WTC11 (cell line): ENCODE measurements around the gene TNK1.

Experiments
- CTCF ChIP-seq: fragments of 200-600 bp; IDR thresholded peaks from 2 replicates; pipeline ENCODE4 v1.8.0; 2022; ENCODE audit warnings: antibody characterized with exemption
- KAT7 ChIP-seq: sonication (generic); formaldehyde crosslinking; IDR thresholded peaks from 2 replicates; pipeline ENCODE4 v1.8.1; 2023; ENCODE audit warnings: missing genetic modification reagents, mild to moderate bottlenecking, borderline replicate concordance
- RELA ChIP-seq: sonication (generic); formaldehyde crosslinking; IDR thresholded peaks from 2 replicates; pipeline ENCODE4 v1.8.1; 2022; ENCODE audit warnings: missing genetic modification reagents, mild to moderate bottlenecking, borderline replicate concordance
- TCF7 ChIP-seq: sonication (generic); formaldehyde crosslinking; IDR thresholded peaks from 2 replicates; pipeline ENCODE4 v1.8.0; 2022; ENCODE audit warnings: mild to moderate bottlenecking, low read depth, missing genetic modification reagents, moderate library complexity
- USF2 ChIP-seq: sonication (generic); formaldehyde crosslinking; IDR thresholded peaks from 2 replicates; pipeline ENCODE4 v1.8.1; 2023; ENCODE audit warnings: mild to moderate bottlenecking, missing genetic modification reagents, moderate library complexity
- TF ChIP-seq, protein P1 (sequence below): sonication (generic); formaldehyde crosslinking; IDR thresholded peaks from 2 replicates; pipeline ENCODE4 v1.8.1; 2022; ENCODE audit warnings: low read depth, missing genetic modification reagents, borderline replicate concordance
- TF ChIP-seq, protein P2 (sequence below): sonication (generic); formaldehyde crosslinking; conservative IDR thresholded peaks from 2 replicates; pipeline ENCODE4 v1.8.1; 2022; ENCODE audit warnings: mild to moderate bottlenecking, missing genetic modification reagents

DNA sequence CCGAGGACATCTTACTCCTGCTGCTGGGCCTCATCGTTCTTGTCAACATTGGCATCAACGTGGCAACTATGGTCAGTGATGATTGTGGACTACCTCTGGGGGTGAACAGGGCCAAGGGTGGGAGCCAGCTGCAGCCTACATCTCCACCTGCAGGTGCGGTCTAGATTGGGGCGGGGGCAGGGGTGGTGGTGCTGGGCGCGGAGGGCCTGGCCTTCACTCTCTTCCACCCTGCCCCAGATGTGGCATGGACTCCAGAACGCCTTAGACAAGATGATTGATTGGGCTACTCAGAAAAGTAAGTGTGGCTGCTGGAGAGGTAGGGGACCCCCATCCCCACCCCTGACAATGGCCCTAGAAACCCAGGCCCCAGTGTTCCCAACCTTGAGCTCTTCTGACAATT, 44.9 kb downstream of the TNK1 start:
- TF ChIP-seq CTCF: no peak
- no peak for TF ChIP-seq KAT7
- TF ChIP-seq, protein P1, sequence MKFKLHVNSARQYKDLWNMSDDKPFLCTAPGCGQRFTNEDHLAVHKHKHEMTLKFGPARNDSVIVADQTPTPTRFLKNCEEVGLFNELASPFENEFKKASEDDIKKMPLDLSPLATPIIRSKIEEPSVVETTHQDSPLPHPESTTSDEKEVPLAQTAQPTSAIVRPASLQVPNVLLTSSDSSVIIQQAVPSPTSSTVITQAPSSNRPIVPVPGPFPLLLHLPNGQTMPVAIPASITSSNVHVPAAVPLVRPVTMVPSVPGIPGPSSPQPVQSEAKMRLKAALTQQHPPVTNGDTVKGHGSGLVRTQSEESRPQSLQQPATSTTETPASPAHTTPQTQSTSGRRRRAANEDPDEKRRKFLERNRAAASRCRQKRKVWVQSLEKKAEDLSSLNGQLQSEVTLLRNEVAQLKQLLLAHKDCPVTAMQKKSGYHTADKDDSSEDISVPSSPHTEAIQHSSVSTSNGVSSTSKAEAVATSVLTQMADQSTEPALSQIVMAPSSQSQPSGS (CRISPR knock-in tag): no peak
- TF ChIP-seq TCF7 (CRISPR knock-in tag): no peak
- no peak for TF ChIP-seq RELA
- TF ChIP-seq, protein P2, sequence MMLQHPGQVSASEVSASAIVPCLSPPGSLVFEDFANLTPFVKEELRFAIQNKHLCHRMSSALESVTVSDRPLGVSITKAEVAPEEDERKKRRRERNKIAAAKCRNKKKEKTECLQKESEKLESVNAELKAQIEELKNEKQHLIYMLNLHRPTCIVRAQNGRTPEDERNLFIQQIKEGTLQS (CRISPR knock-in tag): no peak
- TF ChIP-seq USF2 (CRISPR knock-in tag): no peak
